Hepatocyte (in vitro differentiated cells): ENCODE results near the gene ALKBH7. TPM values are rescaled to one million over a fixed set of nuclear protein-coding genes. Genes with fewer than 3 reads are reported as not detected.
"Not testable (repeated sequence)": the region's sequence is repeated elsewhere in the genome, so short reads cannot be mapped to it uniquely, and the experiment has no call there.

Source experiments
- DNase-seq: peaks from one replicate; pipeline ENCODE4 v3.0.0-alpha.2; 2016; ENCODE audit warnings: low spot score
- H2AFZ ChIP-seq: fragments of 200-600 bp; sonication (generic); 2 replicates; pipeline ENCODE4 v1.6.0; 2016; ENCODE audit warnings: antibody characterized with exemption, mild to moderate bottlenecking
- H3K27ac ChIP-seq: fragments of 200-600 bp; sonication (generic); 2 replicates; pipeline ENCODE4 v1.5.1; 2016; ENCODE audit warnings: mild to moderate bottlenecking
- H3K27me3 ChIP-seq: fragments of 200-600 bp; sonication (generic); 2 replicates; pipeline ENCODE4 v1.6.1; 2016
- H3K36me3 ChIP-seq: fragments of 200-600 bp; sonication (generic); replicated peaks from 2 replicates; pipeline ENCODE4 v1.5.1; 2016; ENCODE audit warnings: low read depth; ENCODE audit not compliant: insufficient read depth
- H3K4me1 ChIP-seq: fragments of 200-600 bp; sonication (generic); 2 replicates; pipeline ENCODE4 v1.5.1; 2016; ENCODE audit warnings: mild to moderate bottlenecking, moderate library complexity; ENCODE audit not compliant: insufficient read depth
- H3K4me2 ChIP-seq: fragments of 200-600 bp; sonication (generic); 2 replicates; pipeline ENCODE4 v1.6.0; 2016
- H3K4me3 ChIP-seq: fragments of 200-600 bp; sonication (generic); 2 replicates; pipeline ENCODE4 v1.5.1; 2016; ENCODE audit warnings: mild to moderate bottlenecking
- H3K79me2 ChIP-seq: fragments of 200-600 bp; sonication (generic); 2 replicates; pipeline ENCODE4 v1.6.0; 2017; ENCODE audit warnings: mild to moderate bottlenecking
- H3K9me2 ChIP-seq: fragments of 200-600 bp; sonication (generic); replicated peaks from 2 replicates; pipeline ENCODE4 v1.6.0; 2017; ENCODE audit warnings: mild to moderate bottlenecking; ENCODE audit not compliant: insufficient read depth
- H3K9me3 ChIP-seq: fragments of 200-600 bp; sonication (generic); 2 replicates; pipeline ENCODE4 v1.5.1; 2016; ENCODE audit warnings: low read depth, mild to moderate bottlenecking
- H4K20me1 ChIP-seq: fragments of 200-600 bp; sonication (generic); 2 replicates; pipeline ENCODE4 v1.6.0; 2016; ENCODE audit warnings: mild to moderate bottlenecking; ENCODE audit not compliant: insufficient read depth, poor library complexity, severe bottlenecking
- CTCF ChIP-seq: fragments of 200-600 bp; sonication (generic); IDR thresholded peaks from 2 replicates; pipeline ENCODE4 v1.5.1; 2016; ENCODE audit warnings: antibody characterized with exemption, mild to moderate bottlenecking; ENCODE audit not compliant: poor library complexity
- EZH2 ChIP-seq: fragments of 200-600 bp; sonication (generic); IDR thresholded peaks from 2 replicates; pipeline ENCODE4 v1.6.1; 2016; ENCODE audit warnings: antibody characterized with exemption, mild to moderate bottlenecking, borderline replicate concordance
- EZH2phosphoT487 ChIP-seq: fragments of 200-600 bp; sonication (generic); IDR thresholded peaks from one replicate; pipeline ENCODE4 v1.6.1; 2018; ENCODE audit warnings: antibody characterized with exemption, mild to moderate bottlenecking, low read depth, moderate library complexity; ENCODE audit not compliant: unreplicated experiment, severe bottlenecking
- WGBS: methylation state at CpG from one replicate; pipeline ENCODE4 v1.1.6; 2016; ENCODE audit warnings: low lambda C conversion rate; ENCODE audit errors: missing lambda C conversion rate; 5-methylcytosine and 5-hydroxymethylcytosine counted together
- polyA plus RNA-seq: library from polyadenylated mRNA; unstranded; fragments of >200 nt; fragmentation: Nextera tagmentation; extraction: Ambion mirVana; gene quantifications from 2 replicates; pipeline ENCODE4 v1.2.1, GENCODE V29; 2016
- total RNA-seq: library from RNA; depleted of rRNA; stranded (reverse); fragments of >200 nt; gene quantifications from 2 replicates; pipeline ENCODE4 v1.2.3, GENCODE V29; 2014

The ALKBH7 gene
- total and polyA plus RNA-seq, 2 experiments from 2014 or later, result 45.3 to 99.3 TPM

DNA sequence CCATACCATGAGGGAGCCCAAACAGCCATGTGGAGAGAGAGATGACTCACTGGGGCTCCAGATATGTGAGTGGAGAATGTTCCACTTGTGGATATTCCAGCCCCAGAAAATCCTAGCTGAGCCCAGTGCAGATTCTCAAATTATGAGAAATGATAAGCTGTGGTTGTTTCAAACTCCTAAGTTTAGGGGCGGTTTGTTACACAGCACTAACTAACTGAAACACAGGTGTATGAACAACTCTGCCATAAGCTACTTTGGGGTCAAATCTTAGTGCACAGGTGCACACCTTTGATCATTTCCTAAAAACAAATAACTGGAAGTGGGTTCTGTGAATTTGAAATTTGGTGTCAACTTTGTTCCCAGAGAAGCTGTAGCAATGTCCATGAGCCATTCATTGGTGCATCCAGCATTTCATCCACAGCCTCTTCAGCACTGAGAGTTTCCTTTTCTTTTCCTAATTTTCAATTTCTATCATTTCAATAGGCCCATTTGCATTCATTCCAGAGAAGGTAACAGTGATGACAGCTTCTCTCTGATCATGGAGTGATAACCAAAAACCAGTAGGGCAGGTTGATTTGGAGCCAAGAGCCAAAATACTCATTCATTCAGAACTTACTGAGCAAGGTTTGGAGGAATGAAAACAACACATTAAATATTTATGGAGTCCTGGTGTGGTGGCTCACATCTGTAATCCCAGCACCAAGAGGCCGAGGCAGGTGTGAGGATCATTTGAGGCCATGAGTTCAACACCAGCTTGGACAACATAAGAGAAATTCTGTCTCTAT lies 20.0 kb upstream of the ALKBH7 start:
- Histone ChIP-seq H3K4me1 (no peaks in the 10 kb centered on the region), H3K79me2 (no peaks in the 10 kb centered on the region), H3K4me2 (no peak overlapping the region), H3K9me2 (no peaks in the 10 kb centered on the region), H2AFZ (no peak overlapping the region), H4K20me1 (no peaks in the 10 kb centered on the region), H3K27me3 (no peaks in the 10 kb centered on the region), H3K36me3 (no peaks in the 10 kb centered on the region), H3K4me3 (no peak overlapping the region), H3K9me3 (no peaks in the 10 kb centered on the region), H3K27ac (no peak overlapping the region)
- TF ChIP-seq CTCF (no peak), EZH2 (no peak), EZH2phosphoT487 (no peak)
- 83% methylated on average over 2 of the region's 2 CpGs for WGBS
- DNase-seq, result no peak

- H3K27ac ChIP-seq, result no peak overlapping the region
- H3K27me3 ChIP-seq, result no peaks in the 10 kb centered on the region
- TF ChIP-seq CTCF, result peak; percentile 59
- TF ChIP-seq EZH2, result no peak
- no peak overlapping the region for H3K4me3 ChIP-seq
- no peaks in the 10 kb centered on the region for H3K9me2 ChIP-seq
- 73% methylated on average over 4 of the region's 4 CpGs for WGBS
- H3K36me3 ChIP-seq, result no peaks in the 10 kb centered on the region
- H3K9me3 ChIP-seq, result no peaks in the 10 kb centered on the region
- H3K79me2 ChIP-seq, result no peaks in the 10 kb centered on the region
- H2AFZ ChIP-seq, result no peak overlapping the region
- no peak overlapping the region for H3K4me2 ChIP-seq
- no peaks in the 10 kb centered on the region for H3K4me1 ChIP-seq
- H4K20me1 ChIP-seq, result no peaks in the 10 kb centered on the region
- no peak for DNase-seq
These were observed 18.4 kb upstream of the ALKBH7 start for GRCh38 chr19:6354098-6354674.

DNA sequence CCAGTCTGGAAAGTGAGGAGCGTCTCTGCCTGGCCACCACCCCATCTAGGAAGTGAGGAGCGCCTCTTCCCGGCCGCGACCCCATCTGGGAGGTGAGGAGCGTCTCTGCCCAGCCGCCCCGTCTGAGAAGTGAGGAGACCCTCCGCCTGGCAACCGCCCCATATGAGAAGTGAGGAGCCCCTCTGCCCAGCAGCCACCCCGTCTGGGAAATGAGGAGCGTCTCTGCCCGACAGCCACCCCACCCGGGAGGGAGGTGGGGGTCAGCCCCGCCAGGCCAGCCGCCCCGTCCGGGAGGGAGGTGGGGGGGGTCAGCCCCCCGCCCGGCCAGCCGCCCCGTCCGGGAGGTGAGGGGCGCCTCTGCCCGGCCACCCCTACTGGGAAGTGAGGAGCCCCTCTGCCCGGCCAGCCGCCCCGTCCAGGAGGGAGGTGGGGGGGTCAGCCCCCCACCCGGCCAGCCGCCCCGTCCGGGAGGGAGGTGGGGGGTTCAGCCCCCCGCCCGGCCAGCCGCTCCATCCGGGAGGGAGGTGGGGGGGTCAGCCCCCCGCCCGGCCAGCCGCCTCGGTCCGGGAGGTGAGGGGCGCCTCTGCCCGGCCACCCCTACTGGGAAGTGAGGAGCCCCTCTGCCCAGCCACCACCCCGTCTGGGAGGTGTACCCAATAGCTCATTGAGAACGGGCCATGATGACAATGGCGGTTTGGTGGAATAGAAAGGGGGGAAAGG lies 17.1 kb upstream of the ALKBH7 start:
- not testable (repeated sequence) for DNase-seq, H3K27me3 ChIP-seq, H2AFZ ChIP-seq, H3K4me1 ChIP-seq, H3K9me3 ChIP-seq, H3K36me3 ChIP-seq, H4K20me1 ChIP-seq, H3K79me2 ChIP-seq, H3K27ac ChIP-seq, H3K9me2 ChIP-seq, H3K4me2 ChIP-seq, H3K4me3 ChIP-seq
- 92% methylated on average over 4 of the region's 46 CpGs for WGBS

- Histone ChIP-seq H3K9me2 (no peaks in the 10 kb centered on the region), H3K4me2 (no peak overlapping the region), H2AFZ (no peak overlapping the region), H3K79me2 (peaks cover 2% of the 10 kb centered on the region), H3K27me3 (no peaks in the 10 kb centered on the region), H3K4me3 (no peak overlapping the region), H3K9me3 (no peaks in the 10 kb centered on the region), H3K4me1 (peaks cover under 1% of the 10 kb centered on the region), H3K36me3 (no peaks in the 10 kb centered on the region), H4K20me1 (no peaks in the 10 kb centered on the region), H3K27ac (no peak overlapping the region)
- TF ChIP-seq EZH2phosphoT487, result no peak
- TF ChIP-seq EZH2, result no peak
- no peak for TF ChIP-seq CTCF
- 83% methylated on average over 14 of the region's 14 CpGs for WGBS
- DNase-seq, result no peak
These were observed 15.4 kb upstream of the ALKBH7 start for GRCh38 chr19:6357174-6357573.
